Dendritic cell treated with granulocyte-macrophage colony-stimulating factor and Interleukin-4, amounts not matched to agents 40 ng/mL and 50 ng/mL, for 4 days (primary cell): ENCODE measurements around the gene GRID2.

Experiments
- H3K27ac Mint-ChIP-seq: one replicate; pipeline ENCODE4 v1.8.0; 2022; ENCODE audit warnings: mild to moderate bottlenecking, mixed read lengths
- H3K27me3 Mint-ChIP-seq: one replicate; pipeline ENCODE4 v1.8.0; 2022; ENCODE audit warnings: mild to moderate bottlenecking, mixed read lengths
- H3K36me3 Mint-ChIP-seq: one replicate; pipeline ENCODE4 v1.8.0; 2022; ENCODE audit warnings: low read depth, mixed read lengths
- H3K4me1 Mint-ChIP-seq: one replicate; pipeline ENCODE4 v1.8.0; 2022; ENCODE audit warnings: low read depth, mixed read lengths
- H3K4me3 Mint-ChIP-seq: one replicate; pipeline ENCODE4 v1.8.0; 2022; ENCODE audit warnings: mild to moderate bottlenecking, moderate library complexity, mixed read lengths
- H3K9me3 Mint-ChIP-seq: one replicate; pipeline ENCODE4 v1.8.0; 2022; ENCODE audit warnings: mixed read lengths
- intact Hi-C: fragments of 100-400 bp; cut with micrococcal nuclease; formaldehyde crosslinking; loops from one replicate; pipeline ENCODE4 v1.15.0; 2022

The GRID2 gene

GRCh38 chr4:92551616-92552015 is 247.8 kb downstream of the GRID2 start:
- H3K9me3 Mint-ChIP-seq, result no peaks in the 10 kb centered on the region
- H3K27me3 Mint-ChIP-seq, result no peaks in the 10 kb centered on the region
- H3K4me3 Mint-ChIP-seq, result no peak overlapping the region
- no peaks in the 10 kb centered on the region for H3K4me1 Mint-ChIP-seq
- no peaks in the 10 kb centered on the region for H3K36me3 Mint-ChIP-seq
- H3K27ac Mint-ChIP-seq, result no peak overlapping the region
- intact Hi-C loops, result no loop called here

- intact Hi-C loops, result no loop called here
- Mint-ChIP-seq H3K36me3 (no peaks in the 10 kb centered on the region), H3K27ac (no peak overlapping the region), H3K4me3 (no peak overlapping the region), H3K27me3 (no peaks in the 10 kb centered on the region), H3K4me1 (no peaks in the 10 kb centered on the region), H3K9me3 (peaks cover 18% of the 10 kb centered on the region)
Observed at GRCh38 chr4:92566269-92566668, 262.5 kb downstream of the GRID2 start.

GRCh38 chr4:92580816-92581215 is 277.1 kb downstream of the GRID2 start:
- Mint-ChIP-seq H3K4me1 (no peaks in the 10 kb centered on the region), H3K4me3 (no peak overlapping the region), H3K9me3 (peaks cover 14% of the 10 kb centered on the region), H3K36me3 (no peaks in the 10 kb centered on the region), H3K27ac (no peak overlapping the region), H3K27me3 (no peaks in the 10 kb centered on the region)
- intact Hi-C loops, result no loop called here

- H3K4me3 Mint-ChIP-seq, result no peak overlapping the region
- no peaks in the 10 kb centered on the region for H3K36me3 Mint-ChIP-seq
- peaks cover 20% of the 10 kb centered on the region for H3K9me3 Mint-ChIP-seq
- no peaks in the 10 kb centered on the region for H3K27me3 Mint-ChIP-seq
- H3K4me1 Mint-ChIP-seq, result no peaks in the 10 kb centered on the region
- intact Hi-C loops, result no loop called here
- no peak overlapping the region for H3K27ac Mint-ChIP-seq
Observed at GRCh38 chr4:92599044-92599443, 295.3 kb downstream of the GRID2 start.

GRCh38 chr4:92600638-92601037 is 296.9 kb downstream of the GRID2 start:
- Mint-ChIP-seq H3K27me3 (no peaks in the 10 kb centered on the region), H3K27ac (no peak overlapping the region), H3K9me3 (peaks cover 20% of the 10 kb centered on the region), H3K36me3 (no peaks in the 10 kb centered on the region), H3K4me1 (no peaks in the 10 kb centered on the region), H3K4me3 (no peak overlapping the region)
- intact Hi-C loops, result no loop called here

- intact Hi-C loops, result no loop called here
- H3K27me3 Mint-ChIP-seq, result no peaks in the 10 kb centered on the region
- no peaks in the 10 kb centered on the region for H3K36me3 Mint-ChIP-seq
- no peaks in the 10 kb centered on the region for H3K4me1 Mint-ChIP-seq
- peaks cover 17% of the 10 kb centered on the region for H3K9me3 Mint-ChIP-seq
- no peak overlapping the region for H3K4me3 Mint-ChIP-seq
- H3K27ac Mint-ChIP-seq, result no peak overlapping the region
Observed at GRCh38 chr4:92606227-92606626, 302.5 kb downstream of the GRID2 start.

- H3K36me3 Mint-ChIP-seq, result no peaks in the 10 kb centered on the region
- no peaks in the 10 kb centered on the region for H3K9me3 Mint-ChIP-seq
- H3K27me3 Mint-ChIP-seq, result no peaks in the 10 kb centered on the region
- no peaks in the 10 kb centered on the region for H3K4me1 Mint-ChIP-seq
- intact Hi-C loops, result no loop called here
- H3K4me3 Mint-ChIP-seq, result no peak overlapping the region
- H3K27ac Mint-ChIP-seq, result no peak overlapping the region
Observed at GRCh38 chr4:92615049-92615448, 311.3 kb downstream of the GRID2 start.

GRCh38 chr4:92618968-92619367 is 315.2 kb downstream of the GRID2 start:
- no peaks in the 10 kb centered on the region for H3K36me3 Mint-ChIP-seq
- H3K9me3 Mint-ChIP-seq, result no peaks in the 10 kb centered on the region
- intact Hi-C loops, result no loop called here
- no peaks in the 10 kb centered on the region for H3K4me1 Mint-ChIP-seq
- no peak overlapping the region for H3K27ac Mint-ChIP-seq
- no peaks in the 10 kb centered on the region for H3K27me3 Mint-ChIP-seq
- H3K4me3 Mint-ChIP-seq, result no peak overlapping the region

GRCh38 chr4:92629302-92629701 is 325.5 kb downstream of the GRID2 start:
- intact Hi-C loops, result no loop called here
- H3K27ac Mint-ChIP-seq, result no peak overlapping the region
- H3K27me3 Mint-ChIP-seq, result no peaks in the 10 kb centered on the region
- H3K36me3 Mint-ChIP-seq, result no peaks in the 10 kb centered on the region
- no peaks in the 10 kb centered on the region for H3K9me3 Mint-ChIP-seq
- no peak overlapping the region for H3K4me3 Mint-ChIP-seq
- H3K4me1 Mint-ChIP-seq, result no peaks in the 10 kb centered on the region

- Mint-ChIP-seq H3K4me3 (no peak overlapping the region), H3K27me3 (no peaks in the 10 kb centered on the region), H3K4me1 (no peaks in the 10 kb centered on the region), H3K9me3 (no peaks in the 10 kb centered on the region), H3K36me3 (no peaks in the 10 kb centered on the region), H3K27ac (no peak overlapping the region)
- intact Hi-C loops, result no loop called here
Observed at GRCh38 chr4:92634882-92635281, 331.1 kb downstream of the GRID2 start.

- Mint-ChIP-seq H3K4me1 (no peaks in the 10 kb centered on the region), H3K27me3 (no peaks in the 10 kb centered on the region), H3K27ac (no peak overlapping the region), H3K4me3 (no peak overlapping the region), H3K9me3 (no peaks in the 10 kb centered on the region), H3K36me3 (no peaks in the 10 kb centered on the region)
- intact Hi-C loops, result no loop called here
Observed at GRCh38 chr4:92636038-92636806, 332.5 kb downstream of the GRID2 start.

- H3K27me3 Mint-ChIP-seq, result no peaks in the 10 kb centered on the region
- no peak overlapping the region for H3K27ac Mint-ChIP-seq
- H3K4me3 Mint-ChIP-seq, result no peak overlapping the region
- intact Hi-C loops, result no loop called here
- H3K36me3 Mint-ChIP-seq, result no peaks in the 10 kb centered on the region
- H3K9me3 Mint-ChIP-seq, result no peaks in the 10 kb centered on the region
- no peaks in the 10 kb centered on the region for H3K4me1 Mint-ChIP-seq
Observed at GRCh38 chr4:92641409-92641808, 337.6 kb downstream of the GRID2 start.

- intact Hi-C loops, result no loop called here
- Mint-ChIP-seq H3K9me3 (no peaks in the 10 kb centered on the region), H3K27ac (no peak overlapping the region), H3K27me3 (no peaks in the 10 kb centered on the region), H3K4me1 (no peaks in the 10 kb centered on the region), H3K36me3 (no peaks in the 10 kb centered on the region), H3K4me3 (no peak overlapping the region)
Observed at GRCh38 chr4:92646826-92647225, 343.1 kb downstream of the GRID2 start.

- H3K9me3 Mint-ChIP-seq, result no peaks in the 10 kb centered on the region
- H3K27ac Mint-ChIP-seq, result no peak overlapping the region
- H3K27me3 Mint-ChIP-seq, result no peaks in the 10 kb centered on the region
- no peaks in the 10 kb centered on the region for H3K4me1 Mint-ChIP-seq
- H3K4me3 Mint-ChIP-seq, result no peak overlapping the region
- no peaks in the 10 kb centered on the region for H3K36me3 Mint-ChIP-seq
- intact Hi-C loops, result no loop called here
Observed at GRCh38 chr4:92651536-92651935, 347.8 kb downstream of the GRID2 start.

- Mint-ChIP-seq H3K27me3 (no peaks in the 10 kb centered on the region), H3K36me3 (no peaks in the 10 kb centered on the region), H3K9me3 (no peaks in the 10 kb centered on the region), H3K27ac (no peak overlapping the region), H3K4me3 (no peak overlapping the region), H3K4me1 (no peaks in the 10 kb centered on the region)
- intact Hi-C loops, result no loop called here
Observed at GRCh38 chr4:92654084-92654483, 350.3 kb downstream of the GRID2 start.
